Measurements from ENCODE around the gene LCOR. TPM values are rescaled to one million over a fixed set of nuclear protein-coding genes. Genes with fewer than 3 reads are reported as not detected.
"Not testable (repeated sequence)": the region's sequence is repeated elsewhere in the genome, so short reads cannot be mapped to it uniquely, and the experiment has no call there.

LCOR gene
- total RNA-seq, 1 experiment from 2014 or later, result 39.2 TPM

GRCh38 chr10:97030894-97031293 lies 198.8 kb downstream of the LCOR start:
- no peak for DNase-seq (ENCODE audit: low spot score)
- POLR2A ChIA-PET (ENCODE audit: low non-redundant PET), result no interaction called here
- Histone ChIP-seq H3K27ac (ENCODE audit: low read depth, low read length, poor library complexity, severe bottlenecking) (no peak overlapping the region), H3K9me3 (ENCODE audit: low read depth, low read length, poor library complexity, severe bottlenecking) (no peaks in the 10 kb centered on the region), H3K36me3 (ENCODE audit: insufficient read depth, low read length, poor library complexity, severe bottlenecking) (no peaks in the 10 kb centered on the region), H3K4me1 (ENCODE audit: insufficient read depth, low read length, poor library complexity, severe bottlenecking) (no peaks in the 10 kb centered on the region), H3K4me3 (ENCODE audit: low read depth, low read length, poor library complexity, severe bottlenecking) (no peak overlapping the region), H3K27me3 (replicated peaks; ENCODE audit: insufficient read depth, low read depth, low read length, poor library complexity) (no peaks in the 10 kb centered on the region)
- CTCF ChIA-PET, result no interaction called here
- no peak for TF ChIP-seq EZH2 (IDR thresholded peaks at IDR 0.05; ENCODE audit: borderline replicate concordance, low read depth, low read length, poor library complexity, severe bottlenecking)
- TF ChIP-seq CTCF (conservative IDR thresholded peaks at IDR 0.05; ENCODE audit: low read depth, low read length), result no peak
- intact Hi-C loops (cut with micrococcal nuclease; ENCODE audit: unreplicated experiment), result no loop called here
- BruUV-seq (replicated peaks), result no TSS peak

GRCh38 chr10:97031459-97031858 lies 199.4 kb downstream of the LCOR start:
- POLR2A ChIA-PET (ENCODE audit: low non-redundant PET), result no interaction called here
- H3K4me3 ChIP-seq (ENCODE audit: low read depth, low read length, poor library complexity, severe bottlenecking), result no peak overlapping the region
- intact Hi-C loops (cut with micrococcal nuclease; ENCODE audit: unreplicated experiment), result no loop called here
- no peaks in the 10 kb centered on the region for H3K27me3 ChIP-seq (replicated peaks; ENCODE audit: insufficient read depth, low read depth, low read length, poor library complexity)
- H3K4me1 ChIP-seq (ENCODE audit: insufficient read depth, low read length, poor library complexity, severe bottlenecking), result no peaks in the 10 kb centered on the region
- no peaks in the 10 kb centered on the region for H3K9me3 ChIP-seq (ENCODE audit: low read depth, low read length, poor library complexity, severe bottlenecking)
- TF ChIP-seq EZH2 (IDR thresholded peaks at IDR 0.05; ENCODE audit: borderline replicate concordance, low read depth, low read length, poor library complexity, severe bottlenecking) (no peak), CTCF (conservative IDR thresholded peaks at IDR 0.05; ENCODE audit: low read depth, low read length) (no peak)
- H3K27ac ChIP-seq (ENCODE audit: low read depth, low read length, poor library complexity, severe bottlenecking), result no peak overlapping the region
- CTCF ChIA-PET, result interaction anchor here (0.5 kb wide), 1 partner anchor 525 kb away, joined by 3 read pairs; no protein-coding TSS in a partner anchor
- H3K36me3 ChIP-seq (ENCODE audit: insufficient read depth, low read length, poor library complexity, severe bottlenecking), result no peaks in the 10 kb centered on the region
- no TSS peak for BruUV-seq (replicated peaks)
- DNase-seq (ENCODE audit: low spot score), result no peak

GRCh38 chr10:97032624-97033023 lies 200.5 kb downstream of the LCOR start:
- H3K4me3 ChIP-seq (ENCODE audit: low read depth, low read length, poor library complexity, severe bottlenecking), result no peak overlapping the region
- no peaks in the 10 kb centered on the region for H3K36me3 ChIP-seq (ENCODE audit: insufficient read depth, low read length, poor library complexity, severe bottlenecking)
- POLR2A ChIA-PET (ENCODE audit: low non-redundant PET), result no interaction called here
- intact Hi-C loops (cut with micrococcal nuclease; ENCODE audit: unreplicated experiment), result no loop called here
- H3K9me3 ChIP-seq (ENCODE audit: low read depth, low read length, poor library complexity, severe bottlenecking), result no peaks in the 10 kb centered on the region
- H3K4me1 ChIP-seq (ENCODE audit: insufficient read depth, low read length, poor library complexity, severe bottlenecking), result no peaks in the 10 kb centered on the region
- no peak overlapping the region for H3K27ac ChIP-seq (ENCODE audit: low read depth, low read length, poor library complexity, severe bottlenecking)
- TF ChIP-seq CTCF (conservative IDR thresholded peaks at IDR 0.05; ENCODE audit: low read depth, low read length) (no peak), EZH2 (IDR thresholded peaks at IDR 0.05; ENCODE audit: borderline replicate concordance, low read depth, low read length, poor library complexity, severe bottlenecking) (no peak)
- DNase-seq (ENCODE audit: low spot score), result no peak
- no peaks in the 10 kb centered on the region for H3K27me3 ChIP-seq (replicated peaks; ENCODE audit: insufficient read depth, low read depth, low read length, poor library complexity)
- CTCF ChIA-PET, result interaction anchor here (1.0 kb wide), 1 partner anchor 178 kb away, joined by 3 read pairs; no protein-coding TSS in a partner anchor
- BruUV-seq (replicated peaks), result no TSS peak

- intact Hi-C loops (cut with micrococcal nuclease; ENCODE audit: unreplicated experiment); H3K27me3 ChIP-seq (replicated peaks; ENCODE audit: insufficient read depth, low read depth, low read length, poor library complexity); POLR2A ChIA-PET (ENCODE audit: low non-redundant PET); H3K9me3 ChIP-seq (ENCODE audit: low read depth, low read length, poor library complexity, severe bottlenecking); BruUV-seq (replicated peaks); DNase-seq (ENCODE audit: low spot score); H3K36me3 ChIP-seq (ENCODE audit: insufficient read depth, low read length, poor library complexity, severe bottlenecking); H3K27ac ChIP-seq (ENCODE audit: low read depth, low read length, poor library complexity, severe bottlenecking); H3K4me3 ChIP-seq (ENCODE audit: low read depth, low read length, poor library complexity, severe bottlenecking); CTCF ChIA-PET; H3K4me1 ChIP-seq (ENCODE audit: insufficient read depth, low read length, poor library complexity, severe bottlenecking): not testable (repeated sequence)
Observed at GRCh38 chr10:97033841-97034240, 201.7 kb downstream of the LCOR start.

All from A673 (cell line).